ENCODE measurements around the gene NUMB.

Gene NUMB

DNA sequence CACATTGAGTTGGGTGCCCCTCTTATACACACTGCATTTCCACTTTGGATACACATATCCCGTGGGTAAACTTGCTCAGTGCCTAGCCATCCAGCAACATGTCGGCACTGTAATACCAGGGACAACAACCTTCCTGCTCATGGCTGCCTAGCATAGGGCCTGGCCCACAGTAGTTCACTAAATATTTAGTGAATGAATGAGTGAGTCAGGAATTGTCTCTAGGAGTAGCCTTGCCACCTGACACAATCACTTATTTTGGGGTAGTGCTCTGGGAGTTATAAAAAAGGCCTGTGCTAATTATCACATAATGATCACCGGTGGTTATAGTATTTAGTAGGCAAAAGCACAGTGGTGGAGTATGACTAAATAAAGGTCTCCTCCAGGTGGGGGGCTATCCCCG is 8.5 kb upstream of the NUMB start:
- no peak for DNase-seq (ENCODE audit: low read depth)
- H3K4me3 ChIP-seq (ENCODE audit: low read depth, low read length): no peak overlapping the region
- TF ChIP-seq, protein P1, sequence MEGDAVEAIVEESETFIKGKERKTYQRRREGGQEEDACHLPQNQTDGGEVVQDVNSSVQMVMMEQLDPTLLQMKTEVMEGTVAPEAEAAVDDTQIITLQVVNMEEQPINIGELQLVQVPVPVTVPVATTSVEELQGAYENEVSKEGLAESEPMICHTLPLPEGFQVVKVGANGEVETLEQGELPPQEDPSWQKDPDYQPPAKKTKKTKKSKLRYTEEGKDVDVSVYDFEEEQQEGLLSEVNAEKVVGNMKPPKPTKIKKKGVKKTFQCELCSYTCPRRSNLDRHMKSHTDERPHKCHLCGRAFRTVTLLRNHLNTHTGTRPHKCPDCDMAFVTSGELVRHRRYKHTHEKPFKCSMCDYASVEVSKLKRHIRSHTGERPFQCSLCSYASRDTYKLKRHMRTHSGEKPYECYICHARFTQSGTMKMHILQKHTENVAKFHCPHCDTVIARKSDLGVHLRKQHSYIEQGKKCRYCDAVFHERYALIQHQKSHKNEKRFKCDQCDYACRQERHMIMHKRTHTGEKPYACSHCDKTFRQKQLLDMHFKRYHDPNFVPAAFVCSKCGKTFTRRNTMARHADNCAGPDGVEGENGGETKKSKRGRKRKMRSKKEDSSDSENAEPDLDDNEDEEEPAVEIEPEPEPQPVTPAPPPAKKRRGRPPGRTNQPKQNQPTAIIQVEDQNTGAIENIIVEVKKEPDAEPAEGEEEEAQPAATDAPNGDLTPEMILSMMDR (IDR thresholded peaks at IDR 0.05; ENCODE audit: low read depth, low read length, missing control alignments): no peak

GRCh38 chr14:73465823-73466532 is 7.6 kb upstream of the NUMB start:
- TF ChIP-seq, protein P1 (IDR thresholded peaks at IDR 0.05; ENCODE audit: low read depth, low read length, missing control alignments): no peak
- no peak overlapping the region for H3K4me3 ChIP-seq (ENCODE audit: low read depth, low read length)
- DNase-seq (ENCODE audit: low read depth): no peak

DNA sequence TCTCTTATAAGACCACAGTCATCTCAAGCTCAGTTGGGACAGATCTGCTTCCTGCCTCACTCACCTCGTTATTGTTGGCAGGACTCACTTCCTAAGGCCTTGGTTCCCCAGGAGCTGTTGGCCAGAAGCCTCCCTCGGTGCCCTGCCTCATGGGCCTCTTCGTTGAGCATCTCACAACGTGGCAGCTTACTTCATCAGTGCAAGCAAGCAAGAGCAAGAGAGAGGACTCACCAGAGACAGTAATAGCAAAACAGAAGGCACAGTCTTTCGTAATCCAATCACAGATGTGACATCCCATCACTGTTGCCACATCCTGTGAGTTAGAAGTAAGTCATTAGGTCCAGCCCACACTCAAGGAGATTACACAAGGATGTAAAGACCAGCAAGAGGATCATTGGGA is 5.1 kb upstream of the NUMB start:
- TF ChIP-seq, protein P1 (IDR thresholded peaks at IDR 0.05; ENCODE audit: low read depth, low read length, missing control alignments): no peak
- DNase-seq (ENCODE audit: low read depth): no peak
- no peak overlapping the region for H3K4me3 ChIP-seq (ENCODE audit: low read depth, low read length)

GRCh38 chr14:73462815-73463214 is 4.5 kb upstream of the NUMB start:
- no peak for DNase-seq (ENCODE audit: low read depth)
- TF ChIP-seq, protein P1 (IDR thresholded peaks at IDR 0.05; ENCODE audit: low read depth, low read length, missing control alignments): no peak
- H3K4me3 ChIP-seq (ENCODE audit: low read depth, low read length): no peak overlapping the region

GRCh38 chr14:73462048-73462715 is 3.8 kb upstream of the NUMB start:
- TF ChIP-seq, protein P1 (IDR thresholded peaks at IDR 0.05; ENCODE audit: low read depth, low read length, missing control alignments): no peak
- no peak overlapping the region for H3K4me3 ChIP-seq (ENCODE audit: low read depth, low read length)
- no peak for DNase-seq (ENCODE audit: low read depth)

DNA sequence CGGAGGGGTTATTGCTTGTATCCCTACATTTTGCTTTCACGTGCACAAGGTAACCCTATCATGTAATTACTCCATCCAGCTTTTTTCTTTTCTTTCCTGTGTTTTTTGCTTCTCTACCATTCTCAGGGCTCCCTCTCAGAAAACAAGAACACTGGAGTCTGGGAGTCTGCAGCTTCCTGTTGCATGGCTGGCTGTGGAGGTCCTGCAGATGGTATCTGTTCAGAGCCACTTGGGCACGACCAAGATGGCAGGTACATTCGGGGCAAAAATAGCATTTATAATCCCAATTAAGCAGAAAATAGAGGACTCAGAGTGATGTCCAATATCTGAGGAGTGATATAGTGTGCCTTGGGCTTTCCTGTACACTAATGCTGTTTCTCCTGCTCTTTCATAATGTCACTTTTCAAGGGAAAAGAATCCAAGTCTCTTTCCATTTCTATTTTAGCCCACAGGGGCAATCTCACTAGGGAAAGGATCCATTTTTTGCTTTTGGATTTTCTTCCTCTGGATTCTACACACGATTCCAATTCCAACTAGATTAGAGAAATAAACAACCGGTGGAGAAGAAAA is 3.2 kb upstream of the NUMB start:
- H3K4me3 ChIP-seq (ENCODE audit: low read depth, low read length): no peak overlapping the region
- no peak for DNase-seq (ENCODE audit: low read depth)
- TF ChIP-seq, protein P1 (IDR thresholded peaks at IDR 0.05; ENCODE audit: low read depth, low read length, missing control alignments): no peak
